ENCODE data around the gene CHTOP. TPM values are rescaled to one million over a fixed set of nuclear protein-coding genes. Genes with fewer than 3 reads are reported as not detected.

The CHTOP gene
- polyA plus RNA-seq, 3 donors, result 35.6 to 43.7 (median 40.3) TPM

Other genes starting within 250 kb of the CHTOP start
- 1,000 to 10,000 TPM in 2 of 3 donors, 10 to 100 TPM in 1; 51.8 to 2,570 (median 1,218) TPM for gene S100A8, start 243.0 kb upstream of the CHTOP start, polyA plus RNA-seq
- not detected for gene S100A7A, start 217.5 kb upstream of the CHTOP start, polyA plus RNA-seq
- under 1 TPM in 1 of 3 donors, not detected in 2; 0.76 TPM for gene S100A7, start 173.4 kb upstream of the CHTOP start, polyA plus RNA-seq
- 1,000 to 10,000 TPM in 2 of 3 donors, 100 to 1,000 TPM in 1; 125 to 3,055 (median 1,599) TPM for gene S100A6, start 98.1 kb upstream of the CHTOP start, polyA plus RNA-seq
- gene S100A5, start 93.1 kb upstream of the CHTOP start, polyA plus RNA-seq, result under 1 TPM in 1 of 3 donors, not detected in 2; 0.90 TPM
- 1,000 to 10,000 TPM in 1 of 3 donors, 100 to 1,000 TPM in 1, 10 to 100 TPM in 1; 46.0 to 3,087 (median 447) TPM for gene S100A4, start 88.3 kb upstream of the CHTOP start, polyA plus RNA-seq
- 1 to 10 TPM in 2 of 3 donors, under 1 TPM in 1; 0.37 to 7.2 (median 7.0) TPM for gene S100A3, start 84.8 kb upstream of the CHTOP start, polyA plus RNA-seq
- 1 to 10 TPM in 2 of 3 donors, under 1 TPM in 1; 0.52 to 4.4 (median 2.1) TPM for gene S100A2, start 68.2 kb upstream of the CHTOP start, polyA plus RNA-seq
- gene S100A16, start 20.9 kb upstream of the CHTOP start, polyA plus RNA-seq, result 100 to 1,000 TPM in 2 of 3 donors, 10 to 100 TPM in 1; 30.9 to 175 (median 160) TPM
- 10 to 100 TPM in 1 of 3 donors, 1 to 10 TPM in 2; 1.6 to 12.9 (median 9.7) TPM for gene S100A14, start 17.7 kb upstream of the CHTOP start, polyA plus RNA-seq
- gene S100A13, start 6.6 kb upstream of the CHTOP start, polyA plus RNA-seq, result 100 to 1,000 TPM in 2 of 3 donors, 10 to 100 TPM in 1; 51.7 to 532 (median 205) TPM
- gene S100A1, start 5.6 kb upstream of the CHTOP start, polyA plus RNA-seq, result 100 to 1,000 TPM in 1 of 3 donors, 10 to 100 TPM in 1, 1 to 10 TPM in 1; 6.7 to 100 (median 31.7) TPM
- gene SNAPIN, start 24.6 kb downstream of the CHTOP start, polyA plus RNA-seq, result 10 to 100 TPM; 15.2 to 52.2 (median 49.1) TPM
- gene ILF2, start 36.9 kb downstream of the CHTOP start, polyA plus RNA-seq, result 100 to 1,000 TPM in 1 of 3 donors, 10 to 100 TPM in 2; 56.3 to 111 (median 89.5) TPM
- 100 to 1,000 TPM in 1 of 3 donors, 10 to 100 TPM in 2; 14.9 to 176 (median 81.7) TPM for gene NPR1, start 44.6 kb downstream of the CHTOP start, polyA plus RNA-seq
- 10 to 100 TPM; 17.8 to 31.3 (median 28.0) TPM for gene INTS3, start 94.0 kb downstream of the CHTOP start, polyA plus RNA-seq
- gene SLC27A3, start 141.3 kb downstream of the CHTOP start, polyA plus RNA-seq, result 100 to 1,000 TPM in 1 of 3 donors, 10 to 100 TPM in 2; 22.2 to 111 (median 83.7) TPM

Data from adipose tissue (tissue), 3 donors.